Measurements from ENCODE around the gene ACTL10.

GRCh38 chr20:33650753-33651561 lies 15.8 kb upstream of the ACTL10 start:
- TF ChIP-seq POLR2AphosphoS5 (IDR thresholded peaks at IDR 0.05; ENCODE audit: low read depth, low read length): peak; percentile 11; the same call in 1 of the 2 replicates
- TF ChIP-seq TAF1 (IDR thresholded peaks at IDR 0.05; ENCODE audit: borderline replicate concordance, insufficient read depth, low read length): no peak
- TF ChIP-seq, protein P1, sequence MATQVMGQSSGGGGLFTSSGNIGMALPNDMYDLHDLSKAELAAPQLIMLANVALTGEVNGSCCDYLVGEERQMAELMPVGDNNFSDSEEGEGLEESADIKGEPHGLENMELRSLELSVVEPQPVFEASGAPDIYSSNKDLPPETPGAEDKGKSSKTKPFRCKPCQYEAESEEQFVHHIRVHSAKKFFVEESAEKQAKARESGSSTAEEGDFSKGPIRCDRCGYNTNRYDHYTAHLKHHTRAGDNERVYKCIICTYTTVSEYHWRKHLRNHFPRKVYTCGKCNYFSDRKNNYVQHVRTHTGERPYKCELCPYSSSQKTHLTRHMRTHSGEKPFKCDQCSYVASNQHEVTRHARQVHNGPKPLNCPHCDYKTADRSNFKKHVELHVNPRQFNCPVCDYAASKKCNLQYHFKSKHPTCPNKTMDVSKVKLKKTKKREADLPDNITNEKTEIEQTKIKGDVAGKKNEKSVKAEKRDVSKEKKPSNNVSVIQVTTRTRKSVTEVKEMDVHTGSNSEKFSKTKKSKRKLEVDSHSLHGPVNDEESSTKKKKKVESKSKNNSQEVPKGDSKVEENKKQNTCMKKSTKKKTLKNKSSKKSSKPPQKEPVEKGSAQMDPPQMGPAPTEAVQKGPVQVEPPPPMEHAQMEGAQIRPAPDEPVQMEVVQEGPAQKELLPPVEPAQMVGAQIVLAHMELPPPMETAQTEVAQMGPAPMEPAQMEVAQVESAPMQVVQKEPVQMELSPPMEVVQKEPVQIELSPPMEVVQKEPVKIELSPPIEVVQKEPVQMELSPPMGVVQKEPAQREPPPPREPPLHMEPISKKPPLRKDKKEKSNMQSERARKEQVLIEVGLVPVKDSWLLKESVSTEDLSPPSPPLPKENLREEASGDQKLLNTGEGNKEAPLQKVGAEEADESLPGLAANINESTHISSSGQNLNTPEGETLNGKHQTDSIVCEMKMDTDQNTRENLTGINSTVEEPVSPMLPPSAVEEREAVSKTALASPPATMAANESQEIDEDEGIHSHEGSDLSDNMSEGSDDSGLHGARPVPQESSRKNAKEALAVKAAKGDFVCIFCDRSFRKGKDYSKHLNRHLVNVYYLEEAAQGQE (IDR thresholded peaks at IDR 0.05; ENCODE audit: insufficient read depth in 1 of 2, low read depth in 2 of 2, low read length in 2 of 2): no peak
